NCI-H1105 treated with DMSO at 0.1 percent for 48 hours (cell line): Measurements from ENCODE around the gene IKZF3.
A peak's percentile ranks its signal among the peaks of the same experiment; 100 is the strongest.

Experiments used
- DNase-seq: peaks from one replicate; lab custom pipeline; 2025; lab: John Stamatoyannopoulos, UW

The IKZF3 gene

DNA sequence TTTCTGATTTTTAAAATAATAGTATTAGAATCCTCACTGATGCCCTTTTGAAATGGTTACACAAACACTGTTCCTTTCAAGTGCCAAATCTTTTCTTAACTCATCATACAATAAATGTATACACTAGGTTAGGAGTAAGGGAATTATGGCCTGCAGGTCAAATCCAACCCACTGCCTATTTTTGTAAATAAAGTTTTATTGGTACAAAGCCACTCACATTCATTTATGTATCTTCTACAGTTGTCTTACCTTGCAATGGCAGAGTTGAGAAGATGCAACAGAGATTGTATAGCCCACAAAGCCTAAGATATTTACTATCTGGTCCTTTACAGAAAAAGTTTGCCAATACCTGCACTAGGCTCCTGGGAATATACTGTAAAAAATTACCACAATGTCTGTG is 47.8 kb downstream of the IKZF3 start:
- DNase-seq, result no peak

DNA sequence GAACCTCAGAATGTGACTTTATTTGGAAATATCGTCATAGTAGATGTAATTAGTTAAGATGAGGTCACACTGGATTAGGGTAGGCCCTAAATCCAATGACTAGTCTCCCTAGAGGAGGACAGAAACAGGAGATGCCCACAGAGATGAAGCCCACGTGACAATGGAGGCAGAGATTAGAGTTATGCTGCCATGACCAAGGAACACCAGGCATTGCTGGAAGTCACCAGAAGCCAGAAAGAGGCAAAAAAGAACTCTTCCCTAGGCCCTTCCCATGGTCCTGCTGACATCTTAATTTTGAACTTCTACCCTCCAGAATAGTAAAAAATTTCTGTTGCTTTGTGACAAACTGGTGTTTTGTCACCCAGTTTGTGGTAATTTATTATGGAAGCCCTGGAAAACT is 49.6 kb downstream of the IKZF3 start:
- DNase-seq, result no peak

GRCh38 chr17:39813631-39814030 is 50.5 kb downstream of the IKZF3 start:
- no peak for DNase-seq

- no peak for DNase-seq
These were observed 51.6 kb downstream of the IKZF3 start for GRCh38 chr17:39812466-39812865.

DNA sequence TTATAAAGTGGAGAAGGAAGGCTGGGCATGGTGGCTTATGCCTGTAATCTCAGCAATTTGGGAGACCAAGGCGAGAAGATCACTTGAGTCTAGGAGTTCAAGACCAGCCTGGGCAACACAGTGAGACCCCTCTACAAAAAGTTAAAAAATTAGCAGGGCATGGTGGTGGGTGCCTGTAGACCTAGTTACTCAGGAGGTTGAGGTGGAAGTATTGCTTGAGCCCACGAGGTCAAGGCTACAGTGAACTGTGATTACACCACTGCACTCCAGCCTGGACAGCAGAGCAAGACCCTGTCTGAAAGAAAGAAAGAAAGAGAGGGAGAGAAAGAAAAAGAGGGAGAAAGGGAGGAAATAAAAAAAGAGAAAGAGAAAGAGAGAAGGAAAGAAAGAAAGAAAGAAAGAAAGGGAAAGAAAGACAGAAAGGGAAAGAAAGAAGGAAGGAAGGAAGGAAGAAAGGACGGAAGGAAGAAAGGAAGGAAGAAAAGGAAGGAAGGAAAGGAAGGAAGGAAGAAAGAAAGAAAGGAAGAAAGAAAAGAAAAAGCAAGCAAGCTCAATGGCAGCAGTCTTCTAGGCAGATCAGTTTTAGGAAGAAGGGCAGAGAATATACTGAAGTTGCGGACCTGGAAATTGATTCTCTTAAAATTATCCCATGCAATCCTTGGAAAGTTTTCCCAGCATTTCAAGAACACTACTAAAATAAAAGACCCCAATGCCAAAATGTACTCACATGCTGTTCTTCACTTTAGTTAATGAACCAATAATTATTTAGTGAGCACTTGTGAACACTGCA is 53.0 kb downstream of the IKZF3 start:
- no peak for DNase-seq

- no peak for DNase-seq
These were observed 54.9 kb downstream of the IKZF3 start for GRCh38 chr17:39809221-39809620.

DNA sequence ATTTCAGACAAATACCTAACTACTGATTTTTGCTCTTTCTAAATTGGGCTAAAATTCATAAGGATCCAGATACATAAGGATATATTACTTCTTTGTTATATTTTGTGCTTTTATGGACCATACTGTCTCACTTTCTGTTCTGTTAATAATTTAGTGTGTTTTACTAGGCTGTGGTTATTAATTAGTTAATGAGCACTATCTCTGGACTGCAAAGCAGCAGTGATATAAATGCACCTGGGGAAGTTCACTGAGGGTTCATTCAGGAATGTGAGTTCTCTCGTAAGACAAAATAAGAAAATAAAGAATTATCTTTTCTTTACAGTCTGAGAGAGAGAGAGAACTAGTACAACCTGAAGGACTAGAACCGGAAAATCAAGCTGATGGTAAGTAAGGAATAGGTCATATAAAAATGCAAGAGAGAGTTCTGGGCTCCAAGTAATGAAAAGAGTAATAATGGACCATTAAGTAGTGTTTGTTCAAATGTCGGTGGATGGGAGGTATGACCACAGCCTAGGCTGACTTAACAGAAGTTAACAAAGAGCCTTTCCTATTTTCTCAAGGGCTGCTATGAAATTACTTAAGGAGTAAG is 55.6 kb downstream of the IKZF3 start:
- no peak for DNase-seq

DNA sequence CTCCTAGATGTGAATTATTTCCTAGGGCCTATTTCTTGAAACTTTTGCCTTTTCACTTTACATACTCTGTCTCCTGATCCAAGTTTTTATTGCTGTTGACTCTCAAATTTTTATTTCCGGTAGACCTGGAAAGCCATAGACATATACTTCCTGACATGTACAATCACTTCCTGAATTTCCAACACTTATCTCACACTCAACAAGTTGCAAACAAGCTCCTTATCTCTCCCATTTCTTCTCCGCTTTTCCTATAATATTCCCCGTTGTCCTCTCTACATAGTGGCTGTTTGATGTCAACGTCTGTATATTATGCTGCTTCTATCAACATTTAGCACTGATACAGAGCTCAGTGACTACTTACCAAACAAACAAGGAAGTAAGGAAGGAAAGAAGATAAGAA is 59.3 kb downstream of the IKZF3 start:
- DNase-seq, result no peak

DNA sequence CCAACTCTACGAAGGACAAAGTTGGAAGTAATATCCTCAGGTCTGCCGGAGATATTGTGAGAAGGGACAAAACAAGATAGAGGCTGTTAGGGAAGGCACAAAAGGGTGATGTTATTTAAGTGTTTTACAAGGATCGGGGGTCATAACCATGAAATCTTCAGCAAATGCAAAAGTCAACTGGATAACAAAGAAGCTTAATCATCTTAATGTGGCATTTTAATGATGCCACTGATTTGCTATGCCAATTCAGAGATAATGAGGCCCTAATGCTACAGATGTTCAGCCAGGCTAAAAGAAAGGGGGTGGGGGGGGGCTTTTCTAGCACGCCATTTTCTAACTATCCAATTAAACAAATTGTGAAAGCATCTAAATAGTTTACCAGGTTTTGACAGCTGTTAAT is 63.1 kb downstream of the IKZF3 start:
- DNase-seq, result peak; percentile 49

DNA sequence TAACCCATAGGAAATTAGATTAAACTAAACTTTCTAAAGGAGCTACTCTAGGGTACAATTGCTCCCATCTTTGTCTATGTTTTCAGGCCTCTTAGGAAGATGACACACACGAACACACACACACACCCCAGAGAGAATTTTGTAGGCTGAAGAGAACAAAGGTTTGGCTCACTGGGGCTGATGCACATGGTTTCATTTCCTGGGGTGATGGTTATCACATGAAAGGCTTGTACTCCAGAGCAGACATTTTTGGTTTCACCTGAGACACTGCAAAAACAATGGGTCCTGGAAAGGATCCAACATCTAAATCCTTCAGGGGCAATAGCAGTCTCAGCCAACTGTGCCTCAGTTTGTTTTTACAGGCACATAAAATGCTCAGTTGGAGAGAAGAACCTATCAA is 63.6 kb downstream of the IKZF3 start:
- peak; percentile 56 for DNase-seq

DNA sequence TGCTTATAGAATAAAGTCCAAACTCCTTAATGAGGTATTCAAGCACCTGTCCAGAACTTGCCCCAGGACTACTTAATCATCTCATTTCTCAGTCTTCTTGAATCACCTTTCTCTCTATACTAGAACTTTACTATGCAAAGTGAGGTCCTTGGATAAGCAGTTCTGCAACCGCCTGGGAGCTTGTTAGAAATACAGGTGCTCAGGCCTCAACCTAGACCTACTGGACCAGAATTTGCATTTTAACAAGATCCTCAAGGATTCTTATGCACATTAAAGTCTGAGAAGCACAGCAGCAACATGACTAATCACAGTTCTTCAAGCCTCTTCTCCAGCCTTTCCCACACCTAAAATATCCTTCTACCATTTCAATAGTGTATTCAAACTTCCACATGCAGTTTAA is 64.7 kb downstream of the IKZF3 start:
- DNase-seq, result no peak

DNA sequence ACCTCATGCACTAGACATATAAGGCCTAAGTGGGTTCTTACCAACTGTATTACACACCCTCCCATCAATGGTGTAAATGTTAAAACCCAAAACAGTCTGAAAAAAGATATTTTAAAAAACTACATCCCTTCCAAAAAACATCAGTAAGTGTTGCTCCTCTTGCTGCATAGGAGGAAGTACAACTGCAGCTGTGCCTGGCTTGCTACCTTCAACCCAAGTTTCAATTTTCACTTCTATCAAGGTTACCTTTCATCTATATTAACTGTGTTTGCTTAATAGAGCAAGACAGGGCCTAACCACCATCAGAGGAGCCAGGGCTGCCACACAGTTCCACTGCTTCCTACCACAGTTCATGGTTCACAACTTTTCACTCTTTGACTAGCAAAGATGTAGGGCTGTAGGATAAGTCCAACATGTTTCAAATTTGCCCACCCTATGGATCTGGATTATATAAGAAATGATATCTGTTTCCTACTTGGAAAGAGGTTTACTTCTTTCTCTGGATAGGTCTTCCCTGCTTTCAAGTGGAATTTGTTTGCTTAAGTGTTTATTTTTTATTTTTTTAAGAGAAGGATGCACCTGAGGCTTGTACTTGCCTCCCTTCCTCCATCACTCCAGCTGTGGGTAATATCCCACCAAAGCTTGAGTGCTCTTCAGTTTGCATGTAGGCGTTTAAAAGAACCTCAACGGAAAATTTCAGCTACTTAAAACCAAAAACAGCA is 69.7 kb downstream of the IKZF3 start:
- no peak for DNase-seq

DNA sequence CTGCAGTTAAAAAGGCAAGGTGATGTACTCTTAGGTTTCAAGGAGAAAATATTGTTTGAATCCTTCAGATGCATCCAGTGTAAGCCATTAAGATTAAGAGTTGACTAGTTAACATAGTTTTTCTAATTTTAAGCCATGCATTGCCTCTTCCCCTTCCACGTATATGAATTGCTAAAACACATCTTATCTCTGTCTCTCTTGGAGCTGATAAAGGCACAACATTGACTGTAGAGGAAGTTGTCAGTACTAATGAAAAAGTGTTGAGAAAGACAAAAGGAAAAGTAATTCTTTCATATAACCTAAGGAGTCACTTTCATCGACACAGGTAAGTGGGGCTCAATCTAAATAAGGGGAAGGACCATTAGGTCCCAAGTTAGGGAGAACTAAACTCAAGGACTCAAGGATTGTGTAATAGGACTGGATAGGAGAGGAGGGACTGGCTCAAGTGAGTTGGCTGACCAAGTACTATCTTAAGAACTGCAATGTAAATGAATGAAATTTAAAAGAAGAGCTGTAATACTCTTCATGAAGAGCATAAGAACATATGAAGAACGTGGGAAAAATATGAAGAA is 70.7 kb downstream of the IKZF3 start:
- DNase-seq, result no peak

- DNase-seq, result no peak
These were observed 71.4 kb downstream of the IKZF3 start for GRCh38 chr17:39792526-39793221.

DNA sequence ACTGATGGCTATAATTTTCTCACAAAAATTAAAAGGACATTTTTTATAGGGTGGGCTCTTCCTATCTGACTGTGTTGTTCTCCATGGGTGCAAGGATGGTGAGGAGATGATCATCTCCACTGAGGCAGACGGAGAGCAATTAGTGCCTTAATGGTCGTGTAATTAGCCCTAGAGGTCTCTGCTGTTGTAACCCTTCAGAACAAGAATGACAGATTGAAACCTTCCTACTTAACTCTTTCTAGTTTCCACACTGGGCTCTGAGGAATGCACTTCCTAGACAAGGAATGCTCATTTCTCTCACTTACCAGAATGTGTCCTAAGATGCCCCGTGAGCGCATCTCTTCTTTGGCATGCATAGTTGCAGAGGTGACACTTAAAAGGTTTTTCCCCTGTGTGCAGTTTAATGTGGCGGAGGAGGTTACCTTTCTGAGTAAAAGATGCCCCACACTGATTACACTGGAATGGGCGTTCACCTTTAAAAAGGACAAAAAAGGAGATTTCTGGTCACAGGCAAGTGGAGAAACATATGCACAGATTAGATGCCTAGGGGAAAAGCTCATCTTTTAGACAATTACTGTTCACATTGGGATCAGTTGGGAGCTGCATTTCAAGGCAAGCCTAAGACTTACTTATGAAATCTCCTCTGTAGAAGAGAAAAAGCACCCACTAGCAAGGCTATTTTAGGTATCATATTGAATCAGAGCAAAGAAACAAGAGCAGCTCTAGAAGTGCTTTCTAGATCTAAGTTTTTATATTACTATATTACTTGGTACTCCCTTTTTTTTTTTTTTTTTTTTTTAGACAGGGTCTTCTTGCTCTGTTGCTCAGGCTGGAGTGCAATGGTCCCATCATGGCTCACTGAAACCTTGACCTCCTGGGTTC is 72.8 kb downstream of the IKZF3 start:
- DNase-seq, result no peak

GRCh38 chr17:39787743-39788484 is 76.2 kb downstream of the IKZF3 start:
- no peak for DNase-seq

DNA sequence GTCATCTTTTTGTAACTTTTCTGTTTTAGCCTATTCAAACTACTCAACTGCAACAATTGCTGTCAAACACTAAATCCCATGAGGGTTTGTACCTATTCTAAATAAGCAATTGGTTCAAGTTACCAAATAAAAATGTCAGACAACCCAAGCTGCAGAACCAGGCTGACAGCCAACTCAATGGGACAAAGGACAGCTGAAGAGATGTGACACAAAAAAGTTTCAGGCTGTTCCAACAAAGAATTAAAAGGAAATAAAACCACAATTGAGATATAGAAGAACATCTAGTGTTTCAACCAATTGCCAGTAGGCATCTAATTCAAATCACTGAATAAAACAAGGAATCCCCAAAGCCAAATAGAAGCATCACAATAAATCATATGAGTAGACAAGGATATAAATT is 77.1 kb downstream of the IKZF3 start:
- DNase-seq, result peak; percentile 24

DNA sequence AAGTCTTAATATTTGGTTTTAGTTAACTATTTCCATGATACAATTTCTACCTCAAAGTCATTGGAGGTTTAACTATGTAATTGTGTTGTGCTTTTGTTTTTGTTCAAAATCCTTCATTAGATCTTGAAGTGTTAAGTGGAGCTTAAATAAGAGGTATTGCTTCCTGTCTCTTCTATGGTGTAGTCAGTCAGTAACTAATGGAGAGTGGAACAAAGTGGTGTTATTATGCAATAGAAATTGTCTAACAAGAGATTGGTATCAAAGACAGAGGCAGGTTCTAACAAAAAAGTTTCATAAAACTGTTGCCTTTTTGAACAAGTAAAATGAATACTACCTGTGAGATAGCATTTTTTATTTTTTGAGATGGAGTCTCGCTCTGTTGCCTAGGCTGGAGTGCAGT is 81.1 kb downstream of the IKZF3 start:
- no peak for DNase-seq

DNA sequence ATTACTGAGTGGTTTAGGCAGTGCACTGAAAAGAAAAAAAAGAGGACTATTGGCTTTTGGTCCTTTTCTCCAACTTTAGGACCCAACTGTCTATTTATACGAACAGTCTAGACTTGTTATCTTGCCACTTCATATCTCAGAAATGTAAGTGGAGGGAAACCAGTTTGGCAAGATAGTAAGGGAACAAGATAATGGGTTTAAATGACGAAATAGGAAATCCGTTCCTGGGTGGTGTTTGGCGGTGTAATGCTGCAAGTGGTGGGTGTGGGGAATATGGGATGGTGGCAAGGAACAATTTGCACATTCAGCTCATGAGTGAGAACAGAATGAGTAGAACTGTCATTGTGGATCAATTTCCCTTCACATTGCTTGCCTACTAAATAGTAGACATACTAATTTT is 81.6 kb downstream of the IKZF3 start:
- DNase-seq, result no peak

DNA sequence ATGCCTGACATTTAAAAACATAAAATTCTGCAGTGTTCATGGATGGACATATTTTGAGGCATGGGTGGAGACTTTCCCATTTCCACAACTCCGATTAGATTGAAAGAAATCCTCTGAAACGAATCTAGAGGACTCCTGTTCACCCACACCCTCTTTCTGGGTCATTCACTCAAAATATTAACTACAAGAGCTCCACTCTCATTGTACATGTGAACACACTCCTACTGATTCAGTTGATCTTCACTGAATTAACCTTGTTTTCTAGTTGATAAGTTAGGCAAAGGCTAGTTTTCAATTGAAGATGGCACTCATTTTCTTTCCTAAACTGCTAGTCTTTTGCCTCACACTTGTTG is 82.3 kb downstream of the IKZF3 start:
- DNase-seq, result no peak
